SK-N-DZ (cell line): ENCODE results near the gene C19orf33.

Experiments used
- DNase-seq: peaks from one replicate; pipeline ENCODE4 v3.0.0-alpha.2; 2015; ENCODE audit warnings: low spot score
- small RNA-seq, 2 experiments: library from RNA; depleted of rRNA; stranded (forward); fragments of <200 nt; gene quantifications; one replicate each; pipeline ENCODE3, GENCODE V24; 2014

Gene C19orf33

GRCh38 chr19:38337360-38337653 is 33.3 kb downstream of the C19orf33 start:
- no peak for DNase-seq

GRCh38 chr19:38339011-38339410 is 35.0 kb downstream of the C19orf33 start:
- DNase-seq, result peak; percentile 93

- no peak for DNase-seq
Observed at GRCh38 chr19:38340927-38341326, 36.9 kb downstream of the C19orf33 start.

- no peak for DNase-seq
Observed at GRCh38 chr19:38346837-38347236, 42.8 kb downstream of the C19orf33 start.

- no peak for DNase-seq
Observed at GRCh38 chr19:38350883-38351282, 46.8 kb downstream of the C19orf33 start.

GRCh38 chr19:38351865-38352395 is 47.9 kb downstream of the C19orf33 start:
- DNase-seq, result no peak

- DNase-seq, result no peak
Observed at GRCh38 chr19:38352611-38353010, 48.6 kb downstream of the C19orf33 start.

Small RNA genes lying within 50 kb of the gene (small RNA-seq; reads per million reads assigned to genes)
- gene RF00019, result 0 reads per million in 2 experiments
